ENCODE measurements around the gene MYRFL. TPM values are rescaled to one million over a fixed set of nuclear protein-coding genes. Genes with fewer than 3 reads are reported as not detected.

The MYRFL gene
- polyA plus RNA-seq, 1 donor from 2014 or later = not detected

DNA sequence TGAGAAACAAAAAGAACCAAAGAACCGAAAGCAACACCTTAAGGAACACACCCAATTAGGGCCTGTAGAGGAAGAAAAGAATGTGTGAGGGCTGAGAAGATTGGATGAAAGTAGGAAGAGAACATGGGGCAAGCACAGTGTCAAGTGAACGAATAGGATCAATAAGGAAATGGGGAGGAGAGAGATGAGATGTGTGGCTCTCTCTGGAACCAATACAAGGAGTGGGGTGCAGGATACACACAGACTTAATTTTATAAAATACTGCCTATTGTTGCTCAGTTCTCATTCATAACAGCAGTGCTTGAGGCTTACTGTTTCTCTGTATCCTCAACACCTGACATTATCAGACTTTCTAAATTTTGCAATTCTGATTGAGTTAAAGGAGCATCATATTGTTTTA lies 93.3 kb downstream of the MYRFL start:
- Histone ChIP-seq H3K36me3 (ENCODE audit: insufficient read depth, low read length) (no peaks in the 10 kb centered on the region), H4K20me1 (ENCODE audit: insufficient read depth) (no peaks in the 10 kb centered on the region), H3K4me3 (ENCODE audit: low read length) (no peak overlapping the region), H3F3A (ENCODE audit: insufficient read depth, low read length, poor library complexity, severe bottlenecking) (no peaks in the 10 kb centered on the region), H3K9ac (ENCODE audit: low read length) (no peak overlapping the region), H3K79me2 (replicated peaks; ENCODE audit: insufficient read depth, low read length) (no peaks in the 10 kb centered on the region), H2AFZ (ENCODE audit: low read depth, low read length) (no peak overlapping the region), H3K9me3 (ENCODE audit: low read length) (no peaks in the 10 kb centered on the region), H3K4me2 (ENCODE audit: low read length) (no peak overlapping the region), H3K27me3 (ENCODE audit: insufficient read depth, low read depth, low read length) (no peaks in the 10 kb centered on the region), H3K27ac (ENCODE audit: low read length) (no peak overlapping the region), H3K9me2 (ENCODE audit: insufficient read depth, low read length) (no peaks in the 10 kb centered on the region)
- no peak for TF ChIP-seq REST (IDR thresholded peaks at IDR 0.05; ENCODE audit: borderline replicate concordance)
- no peak for TF ChIP-seq RAD21 (conservative IDR thresholded peaks at IDR 0.05)
- TF ChIP-seq SMC3 (conservative IDR thresholded peaks at IDR 0.05; ENCODE audit: poor library complexity) = no peak
- no peak for TF ChIP-seq POLR2AphosphoS5 (IDR thresholded peaks at IDR 0.05)
- no peak for TF ChIP-seq EP300 (conservative IDR thresholded peaks at IDR 0.05; ENCODE audit: poor library complexity, severe bottlenecking)
- TF ChIP-seq EZH2 (IDR thresholded peaks at IDR 0.05; ENCODE audit: borderline replicate concordance, insufficient read depth, low read length, poor library complexity, severe bottlenecking) = no peak
- TF ChIP-seq MXI1 (conservative IDR thresholded peaks at IDR 0.05; ENCODE audit: poor library complexity, severe bottlenecking) = no peak
- no peak for TF ChIP-seq TAF1 (IDR thresholded peaks at IDR 0.05; ENCODE audit: low read depth)
- TF ChIP-seq, protein P1, sequence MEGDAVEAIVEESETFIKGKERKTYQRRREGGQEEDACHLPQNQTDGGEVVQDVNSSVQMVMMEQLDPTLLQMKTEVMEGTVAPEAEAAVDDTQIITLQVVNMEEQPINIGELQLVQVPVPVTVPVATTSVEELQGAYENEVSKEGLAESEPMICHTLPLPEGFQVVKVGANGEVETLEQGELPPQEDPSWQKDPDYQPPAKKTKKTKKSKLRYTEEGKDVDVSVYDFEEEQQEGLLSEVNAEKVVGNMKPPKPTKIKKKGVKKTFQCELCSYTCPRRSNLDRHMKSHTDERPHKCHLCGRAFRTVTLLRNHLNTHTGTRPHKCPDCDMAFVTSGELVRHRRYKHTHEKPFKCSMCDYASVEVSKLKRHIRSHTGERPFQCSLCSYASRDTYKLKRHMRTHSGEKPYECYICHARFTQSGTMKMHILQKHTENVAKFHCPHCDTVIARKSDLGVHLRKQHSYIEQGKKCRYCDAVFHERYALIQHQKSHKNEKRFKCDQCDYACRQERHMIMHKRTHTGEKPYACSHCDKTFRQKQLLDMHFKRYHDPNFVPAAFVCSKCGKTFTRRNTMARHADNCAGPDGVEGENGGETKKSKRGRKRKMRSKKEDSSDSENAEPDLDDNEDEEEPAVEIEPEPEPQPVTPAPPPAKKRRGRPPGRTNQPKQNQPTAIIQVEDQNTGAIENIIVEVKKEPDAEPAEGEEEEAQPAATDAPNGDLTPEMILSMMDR (IDR thresholded peaks at IDR 0.05; ENCODE audit: poor library complexity, severe bottlenecking) = no peak

GRCh38 chr12:69919495-69919894 lies 94.5 kb downstream of the MYRFL start:
- H3K9me3 ChIP-seq (ENCODE audit: low read length) = no peaks in the 10 kb centered on the region
- TF ChIP-seq POLR2AphosphoS5 (IDR thresholded peaks at IDR 0.05) = no peak
- no peak for TF ChIP-seq EZH2 (IDR thresholded peaks at IDR 0.05; ENCODE audit: borderline replicate concordance, insufficient read depth, low read length, poor library complexity, severe bottlenecking)
- TF ChIP-seq RAD21 (conservative IDR thresholded peaks at IDR 0.05) = no peak
- no peak for TF ChIP-seq MXI1 (conservative IDR thresholded peaks at IDR 0.05; ENCODE audit: poor library complexity, severe bottlenecking)
- no peak for TF ChIP-seq SMC3 (conservative IDR thresholded peaks at IDR 0.05; ENCODE audit: poor library complexity)
- TF ChIP-seq, protein P1 (IDR thresholded peaks at IDR 0.05; ENCODE audit: poor library complexity, severe bottlenecking) = no peak
- TF ChIP-seq EP300 (conservative IDR thresholded peaks at IDR 0.05; ENCODE audit: poor library complexity, severe bottlenecking) = no peak
- no peak for TF ChIP-seq TAF1 (IDR thresholded peaks at IDR 0.05; ENCODE audit: low read depth)
- no peaks in the 10 kb centered on the region for H3K27me3 ChIP-seq (ENCODE audit: insufficient read depth, low read depth, low read length)
- H3F3A ChIP-seq (ENCODE audit: insufficient read depth, low read length, poor library complexity, severe bottlenecking) = no peaks in the 10 kb centered on the region
- no peaks in the 10 kb centered on the region for H3K79me2 ChIP-seq (replicated peaks; ENCODE audit: insufficient read depth, low read length)
- H3K9me2 ChIP-seq (ENCODE audit: insufficient read depth, low read length) = no peaks in the 10 kb centered on the region
- H3K9ac ChIP-seq (ENCODE audit: low read length) = no peak overlapping the region
- H3K27ac ChIP-seq (ENCODE audit: low read length) = no peak overlapping the region
- no peak overlapping the region for H2AFZ ChIP-seq (ENCODE audit: low read depth, low read length)
- H3K36me3 ChIP-seq (ENCODE audit: insufficient read depth, low read length) = no peaks in the 10 kb centered on the region
- no peaks in the 10 kb centered on the region for H4K20me1 ChIP-seq (ENCODE audit: insufficient read depth)
- H3K4me2 ChIP-seq (ENCODE audit: low read length) = no peak overlapping the region
- H3K4me3 ChIP-seq (ENCODE audit: low read length) = no peak overlapping the region
